Endothelial cell of umbilical vein (primary cell): ENCODE data around the gene GNAS-AS1.

Experiments used
- CTCF ChIP-seq, 2 donors: IDR thresholded peaks; 1 replicate in 1 of 2; 2 replicates in 1 of 2; pipeline ENCODE4 v1.5.1; 2011; ENCODE audit warnings: low read length in 2 of 2, mild to moderate bottlenecking in 2 of 2, moderate library complexity in 2 of 2, control low read depth in 1 of 2, inconsistent platforms in 1 of 2, low read depth in 1 of 2; ENCODE audit not compliant: insufficient read depth in 1 of 2; ENCODE audit errors: extremely low read depth in 1 of 2
- EZH2 ChIP-seq: IDR thresholded peaks from 2 replicates; pipeline ENCODE4 v1.6.1; 2012; ENCODE audit warnings: borderline replicate concordance, low read depth, mild to moderate bottlenecking, moderate library complexity, low read length, inconsistent platforms; ENCODE audit not compliant: severe bottlenecking

- no peak for TF ChIP-seq CTCF (IDR thresholded peaks at IDR 0.05; ENCODE audit: extremely low read depth in 1 of 2, insufficient read depth in 1 of 2, low read depth in 1 of 2, low read length in 2 of 2)
- TF ChIP-seq EZH2, result no peak
Observed at GRCh38 chr20:58795181-58795922, 55.4 kb downstream of the GNAS-AS1 start.
